VCaP (cell line): ENCODE results near the gene RTKN2.

Source experiments
- H3K27ac ChIP-seq: fragments of 450-650 bp; 2 replicates; pipeline ENCODE4 v1.5.1; 2017
- CTCF ChIP-seq: fragments of 450-650 bp; conservative IDR thresholded peaks from 2 replicates; pipeline ENCODE4 v1.5.1; 2017; ENCODE audit warnings: mild to moderate bottlenecking, moderate library complexity

The RTKN2 gene

GRCh38 chr10:62175251-62175650 lies 93.4 kb downstream of the RTKN2 start:
- H3K27ac ChIP-seq, result no peak overlapping the region
- TF ChIP-seq CTCF, result no peak

- no peak for TF ChIP-seq CTCF
- no peak overlapping the region for H3K27ac ChIP-seq
Measured at GRCh38 chr10:62172465-62172864, 96.2 kb downstream of the RTKN2 start.

DNA sequence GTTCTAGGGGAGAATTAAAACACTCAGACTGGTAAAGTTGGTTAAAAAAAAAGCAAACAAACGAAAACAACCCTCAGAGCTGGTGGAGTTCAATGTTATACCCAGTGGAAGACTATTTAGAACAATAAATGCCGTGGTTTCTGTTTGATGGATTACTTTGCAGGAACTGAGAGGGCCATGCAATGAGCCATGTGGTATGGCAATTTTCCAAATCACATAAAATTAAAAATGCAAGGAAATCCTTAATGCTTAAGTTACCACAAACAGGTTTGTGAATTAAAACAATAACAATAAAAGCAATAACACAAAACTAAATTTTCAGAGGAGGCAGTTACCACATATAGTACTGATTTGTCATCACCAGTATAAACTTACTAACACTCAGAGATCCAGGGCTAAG lies 96.9 kb downstream of the RTKN2 start:
- no peak for TF ChIP-seq CTCF
- H3K27ac ChIP-seq, result no peak overlapping the region

- no peak for TF ChIP-seq CTCF
- H3K27ac ChIP-seq, result no peak overlapping the region
Measured at GRCh38 chr10:62170732-62171131, 97.9 kb downstream of the RTKN2 start.

- TF ChIP-seq CTCF, result no peak
- peak overlapping the region; percentile 55 for H3K27ac ChIP-seq
Measured at GRCh38 chr10:62166331-62167131, 102.1 kb downstream of the RTKN2 start.

GRCh38 chr10:62165803-62166202 lies 102.8 kb downstream of the RTKN2 start:
- H3K27ac ChIP-seq, result peak overlapping the region; percentile 55
- TF ChIP-seq CTCF, result no peak

GRCh38 chr10:62163024-62163423 lies 105.6 kb downstream of the RTKN2 start:
- no peak overlapping the region for H3K27ac ChIP-seq
- no peak for TF ChIP-seq CTCF
